Measurements from ENCODE around the gene KRTAP2-4. TPM values are rescaled to one million over a fixed set of nuclear protein-coding genes. Genes with fewer than 3 reads are reported as not detected.

KRTAP2-4 gene
- polyA plus RNA-seq, 3 donors, result not detected

- H3K9me3 ChIP-seq (replicated peaks in 1 of 2; ENCODE audit: control insufficient read depth in 1 of 2, insufficient read depth in 1 of 2, low read length in 2 of 2), result no peaks in the 10 kb centered on the region
- Mint-ChIP-seq H3K36me3 (no peaks in the 10 kb centered on the region), H3K4me1 (no peaks in the 10 kb centered on the region), H3K4me3 (no peak overlapping the region), H3K27me3 (ENCODE audit: low read depth in 3 of 3) (peaks cover 0 to 2% (median 2%) of the 10 kb centered on the region in 3 donors), H3K27ac (no peak overlapping the region), H3K9me3 (peaks cover 0 to 6% (median 0%) of the 10 kb centered on the region in 7 donors)
- no peak for DNase-seq
- TF ChIP-seq, protein P1, sequence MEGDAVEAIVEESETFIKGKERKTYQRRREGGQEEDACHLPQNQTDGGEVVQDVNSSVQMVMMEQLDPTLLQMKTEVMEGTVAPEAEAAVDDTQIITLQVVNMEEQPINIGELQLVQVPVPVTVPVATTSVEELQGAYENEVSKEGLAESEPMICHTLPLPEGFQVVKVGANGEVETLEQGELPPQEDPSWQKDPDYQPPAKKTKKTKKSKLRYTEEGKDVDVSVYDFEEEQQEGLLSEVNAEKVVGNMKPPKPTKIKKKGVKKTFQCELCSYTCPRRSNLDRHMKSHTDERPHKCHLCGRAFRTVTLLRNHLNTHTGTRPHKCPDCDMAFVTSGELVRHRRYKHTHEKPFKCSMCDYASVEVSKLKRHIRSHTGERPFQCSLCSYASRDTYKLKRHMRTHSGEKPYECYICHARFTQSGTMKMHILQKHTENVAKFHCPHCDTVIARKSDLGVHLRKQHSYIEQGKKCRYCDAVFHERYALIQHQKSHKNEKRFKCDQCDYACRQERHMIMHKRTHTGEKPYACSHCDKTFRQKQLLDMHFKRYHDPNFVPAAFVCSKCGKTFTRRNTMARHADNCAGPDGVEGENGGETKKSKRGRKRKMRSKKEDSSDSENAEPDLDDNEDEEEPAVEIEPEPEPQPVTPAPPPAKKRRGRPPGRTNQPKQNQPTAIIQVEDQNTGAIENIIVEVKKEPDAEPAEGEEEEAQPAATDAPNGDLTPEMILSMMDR (IDR thresholded peaks at IDR 0.05), result no peak
- H3K36me3 ChIP-seq (replicated peaks in 1 of 2; ENCODE audit: control insufficient read depth in 1 of 2, insufficient read depth in 2 of 2, low read length in 2 of 2), result no peaks in the 10 kb centered on the region
- no peak overlapping the region for H3K4me3 ChIP-seq (replicated peaks in 1 of 3; ENCODE audit: low read depth in 2 of 3, low read length in 3 of 3)
- 100% methylated on average over 1 of the region's 3 CpGs for WGBS (ENCODE audit: insufficient coverage)
- no peaks in the 10 kb centered on the region for H3K4me1 ChIP-seq (ENCODE audit: control insufficient read depth in 1 of 2, insufficient read depth in 2 of 2, low read length in 2 of 2)
- H3K27ac ChIP-seq (ENCODE audit: low read depth in 1 of 2, low read length in 2 of 2), result no peak overlapping the region
- H4K20me1 ChIP-seq (ENCODE audit: insufficient read depth, low read length), result no peaks in the 10 kb centered on the region
- no peak overlapping the region for H3K4me2 ChIP-seq (replicated peaks; ENCODE audit: extremely low read depth, low read length, poor library complexity, severe bottlenecking)
- no peaks in the 10 kb centered on the region for H3K79me2 ChIP-seq (ENCODE audit: insufficient read depth, low read length)
- H3K9ac ChIP-seq (ENCODE audit: insufficient read depth, low read length, poor library complexity, severe bottlenecking), result no peak overlapping the region
- intact Hi-C loops (cut with micrococcal nuclease), result no loop called here
- H3K27me3 ChIP-seq (ENCODE audit: control insufficient read depth in 2 of 2, insufficient read depth in 2 of 2, low read length in 2 of 2), result no peaks in the 10 kb centered on the region
- H2AFZ ChIP-seq (ENCODE audit: insufficient read depth, low read depth, low read length, poor library complexity, severe bottlenecking), result no peak overlapping the region
Measured at GRCh38 chr17:41019415-41019814, 46.3 kb downstream of the KRTAP2-4 start.

- H3K9me3 ChIP-seq (replicated peaks in 1 of 2; ENCODE audit: control insufficient read depth in 1 of 2, insufficient read depth in 1 of 2, low read length in 2 of 2), result no peaks in the 10 kb centered on the region
- DNase-seq, result no peak
- Mint-ChIP-seq H3K27ac (no peak overlapping the region), H3K4me1 (no peaks in the 10 kb centered on the region), H3K36me3 (no peaks in the 10 kb centered on the region), H3K9me3 (peaks cover 0 to 6% (median 0%) of the 10 kb centered on the region in 7 donors), H3K4me3 (no peak overlapping the region), H3K27me3 (ENCODE audit: low read depth in 3 of 3) (peaks cover 0 to 2% (median 2%) of the 10 kb centered on the region in 3 donors)
- intact Hi-C loops (cut with micrococcal nuclease), result no loop called here
- H3K4me3 ChIP-seq (replicated peaks in 1 of 3; ENCODE audit: low read depth in 2 of 3, low read length in 3 of 3), result no peak overlapping the region
- no peaks in the 10 kb centered on the region for H3K4me1 ChIP-seq (ENCODE audit: control insufficient read depth in 1 of 2, insufficient read depth in 2 of 2, low read length in 2 of 2)
- H3K4me2 ChIP-seq (replicated peaks; ENCODE audit: extremely low read depth, low read length, poor library complexity, severe bottlenecking), result no peak overlapping the region
- no peak overlapping the region for H2AFZ ChIP-seq (ENCODE audit: insufficient read depth, low read depth, low read length, poor library complexity, severe bottlenecking)
- no peaks in the 10 kb centered on the region for H3K79me2 ChIP-seq (ENCODE audit: insufficient read depth, low read length)
- no peaks in the 10 kb centered on the region for H3K36me3 ChIP-seq (replicated peaks in 1 of 2; ENCODE audit: control insufficient read depth in 1 of 2, insufficient read depth in 2 of 2, low read length in 2 of 2)
- no peaks in the 10 kb centered on the region for H3K27me3 ChIP-seq (ENCODE audit: control insufficient read depth in 2 of 2, insufficient read depth in 2 of 2, low read length in 2 of 2)
- H3K9ac ChIP-seq (ENCODE audit: insufficient read depth, low read length, poor library complexity, severe bottlenecking), result no peak overlapping the region
- no peaks in the 10 kb centered on the region for H4K20me1 ChIP-seq (ENCODE audit: insufficient read depth, low read length)
- no peak overlapping the region for H3K27ac ChIP-seq (ENCODE audit: low read depth in 1 of 2, low read length in 2 of 2)
- no CpG with 5 or more reads among the region's 3 CpGs for WGBS (ENCODE audit: insufficient coverage)
- TF ChIP-seq, protein P1 (IDR thresholded peaks at IDR 0.05), result no peak
Measured at GRCh38 chr17:41018541-41018940, 47.1 kb downstream of the KRTAP2-4 start.
